WERI-Rb-1 (cell line): ENCODE results near the gene NR6A1.
"Not testable (repeated sequence)": the region's sequence is repeated elsewhere in the genome, so short reads cannot be mapped to it uniquely, and the experiment has no call there.

Experiments
- DNase-seq: peaks from one replicate; pipeline ENCODE4 v3.0.0-alpha.2; 2020
- H3K27ac ChIP-seq: fragments of 250-450 bp; sonication (Bioruptor Pico); 2 replicates; pipeline ENCODE4 v1.5.1; 2020; ENCODE audit warnings: mild to moderate bottlenecking, moderate library complexity
- H3K27me3 ChIP-seq: fragments of 250-450 bp; sonication (Bioruptor Pico); 2 replicates; pipeline ENCODE4 v1.5.1; 2021; ENCODE audit warnings: mild to moderate bottlenecking, low read depth, moderate library complexity; ENCODE audit not compliant: insufficient read depth, severe bottlenecking
- H3K36me3 ChIP-seq: fragments of 250-450 bp; sonication (Bioruptor Pico); 2 replicates; pipeline ENCODE4 v1.5.1; 2020; ENCODE audit warnings: mild to moderate bottlenecking, moderate library complexity
- H3K4me3 ChIP-seq: 2 replicates; pipeline ENCODE4 v1.5.1; 2011; ENCODE audit warnings: low read depth, mild to moderate bottlenecking, control low read depth, low read length
- H3K9me3 ChIP-seq: fragments of 250-450 bp; sonication (Bioruptor Pico); 2 replicates; pipeline ENCODE4 v1.5.1; 2021; ENCODE audit warnings: mild to moderate bottlenecking, moderate library complexity; ENCODE audit not compliant: severe bottlenecking
- TF ChIP-seq, protein P1 (sequence below): IDR thresholded peaks from 2 replicates; pipeline ENCODE4 v1.5.1; 2011; ENCODE audit warnings: low read depth, mild to moderate bottlenecking, control low read depth, inconsistent platforms, low read length

NR6A1 gene

GRCh38 chr9:124741149-124741548, 30.0 kb downstream of the NR6A1 start:
- no peaks in the 10 kb centered on the region for H3K27me3 ChIP-seq
- TF ChIP-seq, protein P1, sequence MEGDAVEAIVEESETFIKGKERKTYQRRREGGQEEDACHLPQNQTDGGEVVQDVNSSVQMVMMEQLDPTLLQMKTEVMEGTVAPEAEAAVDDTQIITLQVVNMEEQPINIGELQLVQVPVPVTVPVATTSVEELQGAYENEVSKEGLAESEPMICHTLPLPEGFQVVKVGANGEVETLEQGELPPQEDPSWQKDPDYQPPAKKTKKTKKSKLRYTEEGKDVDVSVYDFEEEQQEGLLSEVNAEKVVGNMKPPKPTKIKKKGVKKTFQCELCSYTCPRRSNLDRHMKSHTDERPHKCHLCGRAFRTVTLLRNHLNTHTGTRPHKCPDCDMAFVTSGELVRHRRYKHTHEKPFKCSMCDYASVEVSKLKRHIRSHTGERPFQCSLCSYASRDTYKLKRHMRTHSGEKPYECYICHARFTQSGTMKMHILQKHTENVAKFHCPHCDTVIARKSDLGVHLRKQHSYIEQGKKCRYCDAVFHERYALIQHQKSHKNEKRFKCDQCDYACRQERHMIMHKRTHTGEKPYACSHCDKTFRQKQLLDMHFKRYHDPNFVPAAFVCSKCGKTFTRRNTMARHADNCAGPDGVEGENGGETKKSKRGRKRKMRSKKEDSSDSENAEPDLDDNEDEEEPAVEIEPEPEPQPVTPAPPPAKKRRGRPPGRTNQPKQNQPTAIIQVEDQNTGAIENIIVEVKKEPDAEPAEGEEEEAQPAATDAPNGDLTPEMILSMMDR, result no peak
- no peak overlapping the region for H3K27ac ChIP-seq

DNA sequence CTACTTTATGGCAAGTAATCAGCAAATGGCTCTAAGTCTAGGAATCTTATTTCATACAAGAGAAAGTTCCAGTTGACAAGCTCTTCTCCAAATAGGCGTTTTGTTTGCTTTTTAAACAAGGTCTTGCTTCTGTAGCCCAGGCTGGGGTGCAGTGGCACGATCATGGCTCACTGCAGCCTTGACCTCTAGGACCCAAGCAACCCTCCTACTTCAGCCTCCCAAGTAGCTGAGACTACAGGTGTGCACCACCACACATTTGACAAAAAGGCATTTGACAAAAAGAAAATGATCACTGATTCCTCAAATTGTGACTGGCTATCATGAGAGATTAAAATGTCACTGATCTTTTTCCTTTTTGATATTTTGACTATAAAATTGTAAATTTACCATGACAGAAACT, 31.8 kb downstream of the NR6A1 start:
- Histone ChIP-seq H3K9me3 (no peaks in the 10 kb centered on the region), H3K27me3 (no peaks in the 10 kb centered on the region), H3K36me3 (peaks cover 30% of the 10 kb centered on the region), H3K4me3 (no peak overlapping the region), H3K27ac (no peak overlapping the region)
- DNase-seq, result no peak
- TF ChIP-seq, protein P1, result no peak

More at GRCh38 chr9:124741149-124741548, 30.0 kb downstream of the NR6A1 start:
- peaks cover 28% of the 10 kb centered on the region for H3K36me3 ChIP-seq
- no peaks in the 10 kb centered on the region for H3K9me3 ChIP-seq
- H3K4me3 ChIP-seq, result no peak overlapping the region
- DNase-seq, result no peak

GRCh38 chr9:124738075-124738474, 33.0 kb downstream of the NR6A1 start:
- H3K36me3 ChIP-seq, result peaks cover 32% of the 10 kb centered on the region
- not testable (repeated sequence) for H3K27ac ChIP-seq, H3K9me3 ChIP-seq, DNase-seq, H3K4me3 ChIP-seq, H3K27me3 ChIP-seq

DNA sequence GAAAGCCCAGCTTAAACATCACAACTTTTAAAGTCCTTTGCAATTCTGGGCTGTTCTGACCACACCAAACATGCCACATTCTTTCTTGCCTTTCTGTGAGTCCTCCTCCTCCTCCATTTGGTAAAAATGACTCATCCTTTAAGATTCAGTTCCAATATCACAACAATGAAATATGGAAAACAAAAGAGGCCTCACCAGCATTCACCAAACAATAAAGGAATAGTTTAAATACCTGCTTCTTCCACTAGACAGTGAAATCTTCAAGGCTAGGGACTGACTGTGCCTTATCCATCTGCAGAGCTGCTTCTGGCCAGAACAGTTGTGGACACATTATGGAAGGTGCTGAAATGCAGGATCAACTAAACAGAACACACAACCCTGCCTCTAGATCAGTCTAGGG, 36.0 kb downstream of the NR6A1 start:
- H3K36me3 ChIP-seq, result peaks cover 48% of the 10 kb centered on the region
- H3K9me3 ChIP-seq, result no peaks in the 10 kb centered on the region
- no peaks in the 10 kb centered on the region for H3K27me3 ChIP-seq
- DNase-seq, result no peak
- no peak overlapping the region for H3K4me3 ChIP-seq
- H3K27ac ChIP-seq, result no peak overlapping the region
- TF ChIP-seq, protein P1, result no peak

GRCh38 chr9:124734741-124735083, 36.4 kb downstream of the NR6A1 start:
- not testable (repeated sequence) for H3K4me3 ChIP-seq, H3K9me3 ChIP-seq, H3K27me3 ChIP-seq, H3K27ac ChIP-seq, DNase-seq
- peaks cover 47% of the 10 kb centered on the region for H3K36me3 ChIP-seq

- peaks cover 50% of the 10 kb centered on the region for H3K36me3 ChIP-seq
- H3K27me3 ChIP-seq, result no peaks in the 10 kb centered on the region
- no peak overlapping the region for H3K4me3 ChIP-seq
- DNase-seq, result no peak
- H3K9me3 ChIP-seq, result no peaks in the 10 kb centered on the region
- no peak overlapping the region for H3K27ac ChIP-seq
- TF ChIP-seq, protein P1, result no peak
Observed at GRCh38 chr9:124733964-124734740, 37.0 kb downstream of the NR6A1 start.

GRCh38 chr9:124730772-124731171, 40.3 kb downstream of the NR6A1 start:
- Histone ChIP-seq H3K9me3 (no peaks in the 10 kb centered on the region), H3K36me3 (peaks cover 50% of the 10 kb centered on the region), H3K27ac (no peak overlapping the region), H3K27me3 (no peaks in the 10 kb centered on the region), H3K4me3 (no peak overlapping the region)
- TF ChIP-seq, protein P1, result no peak
- DNase-seq, result no peak
